ENCODE measurements around the gene IL25.

DNA sequence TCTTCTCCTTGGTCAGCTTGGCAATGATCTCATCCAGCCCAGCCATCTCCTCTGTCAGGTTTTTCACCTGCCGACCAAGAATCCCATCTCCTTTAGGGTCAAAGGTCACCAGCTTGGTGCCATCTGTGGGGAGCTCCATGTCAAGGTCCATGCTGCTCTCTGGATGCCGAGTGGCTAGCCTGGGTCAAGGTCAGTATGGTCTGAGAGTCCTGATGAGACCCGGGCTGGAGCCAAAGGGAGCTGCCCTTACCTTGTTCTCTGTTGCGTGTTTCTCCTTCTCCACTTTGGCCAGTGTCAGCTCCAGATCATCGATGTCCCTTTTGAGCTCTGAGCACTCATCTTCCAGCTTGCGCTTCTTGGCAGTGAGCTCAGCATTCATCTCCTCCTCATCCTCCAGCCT, 51.0 kb downstream of the IL25 start:
- TF ChIP-seq, protein P1, sequence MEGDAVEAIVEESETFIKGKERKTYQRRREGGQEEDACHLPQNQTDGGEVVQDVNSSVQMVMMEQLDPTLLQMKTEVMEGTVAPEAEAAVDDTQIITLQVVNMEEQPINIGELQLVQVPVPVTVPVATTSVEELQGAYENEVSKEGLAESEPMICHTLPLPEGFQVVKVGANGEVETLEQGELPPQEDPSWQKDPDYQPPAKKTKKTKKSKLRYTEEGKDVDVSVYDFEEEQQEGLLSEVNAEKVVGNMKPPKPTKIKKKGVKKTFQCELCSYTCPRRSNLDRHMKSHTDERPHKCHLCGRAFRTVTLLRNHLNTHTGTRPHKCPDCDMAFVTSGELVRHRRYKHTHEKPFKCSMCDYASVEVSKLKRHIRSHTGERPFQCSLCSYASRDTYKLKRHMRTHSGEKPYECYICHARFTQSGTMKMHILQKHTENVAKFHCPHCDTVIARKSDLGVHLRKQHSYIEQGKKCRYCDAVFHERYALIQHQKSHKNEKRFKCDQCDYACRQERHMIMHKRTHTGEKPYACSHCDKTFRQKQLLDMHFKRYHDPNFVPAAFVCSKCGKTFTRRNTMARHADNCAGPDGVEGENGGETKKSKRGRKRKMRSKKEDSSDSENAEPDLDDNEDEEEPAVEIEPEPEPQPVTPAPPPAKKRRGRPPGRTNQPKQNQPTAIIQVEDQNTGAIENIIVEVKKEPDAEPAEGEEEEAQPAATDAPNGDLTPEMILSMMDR (optimal IDR thresholded peaks at IDR 0.05 in 1 of 3, IDR thresholded peaks at IDR 0.05 in 1 of 3, conservative IDR thresholded peaks at IDR 0.05 in 1 of 3; ENCODE audit: extremely low read depth in 1 of 3, insufficient read depth in 2 of 3, low read length in 3 of 3): no peak
- no peak for TF ChIP-seq EZH2 (IDR thresholded peaks at IDR 0.05; ENCODE audit: low read length)
